IMR-90 (cell line): ENCODE data around the gene COL4A2.

Experiments used
- BHLHE40 ChIP-seq: fragments of 150-350 bp; IDR thresholded peaks from 2 replicates; pipeline ENCODE4 v1.6.1; 2016; ENCODE audit warnings: mild to moderate bottlenecking, low read depth, low read length
- CEBPB ChIP-seq: IDR thresholded peaks from 2 replicates; pipeline ENCODE4 v1.6.1; 2012; ENCODE audit warnings: low read depth, low read length, improper control_type of control experiment
- CHD1 ChIP-seq: IDR thresholded peaks from 2 replicates; pipeline ENCODE4 v1.6.1; 2012; ENCODE audit warnings: low read depth, low read length, improper control_type of control experiment
- FOS ChIP-seq: fragments of 150-350 bp; IDR thresholded peaks from 2 replicates; pipeline ENCODE4 v1.6.1; 2016; ENCODE audit warnings: low read depth, low read length
- MAFK ChIP-seq: IDR thresholded peaks from 2 replicates; pipeline ENCODE4 v1.6.1; 2012; ENCODE audit warnings: low read depth, low read length, improper control_type of control experiment
- MAZ ChIP-seq: IDR thresholded peaks from 2 replicates; pipeline ENCODE4 v1.6.1; 2012; ENCODE audit warnings: low read depth, mild to moderate bottlenecking, low read length, improper control_type of control experiment, moderate library complexity, borderline replicate concordance
- MXI1 ChIP-seq: IDR thresholded peaks from 2 replicates; pipeline ENCODE4 v1.6.1; 2012; ENCODE audit warnings: low read depth, mild to moderate bottlenecking, low read length, moderate library complexity, borderline replicate concordance
- POLR2A ChIP-seq: IDR thresholded peaks from 2 replicates; pipeline ENCODE4 v1.6.1; 2012; ENCODE audit warnings: mild to moderate bottlenecking, low read depth, low read length
- RAD21 ChIP-seq: IDR thresholded peaks from 2 replicates; pipeline ENCODE4 v1.6.1; 2012; ENCODE audit warnings: low read length, improper control_type of control experiment
- RCOR1 ChIP-seq: IDR thresholded peaks from 2 replicates; pipeline ENCODE4 v1.6.1; 2012; ENCODE audit warnings: mild to moderate bottlenecking, low read length, improper control_type of control experiment; ENCODE audit not compliant: insufficient replicate concordance
- TF ChIP-seq, protein P1 (sequence below): conservative IDR thresholded peaks from 2 replicates; pipeline ENCODE4 v1.5.1; 2012; ENCODE audit warnings: mild to moderate bottlenecking, low read depth, low read length, improper control_type of control experiment
- TF ChIP-seq, protein P2 (sequence below): fragments of 150-350 bp; IDR thresholded peaks from 2 replicates; pipeline ENCODE4 v1.6.1; 2017; ENCODE audit warnings: mild to moderate bottlenecking, antibody characterized with exemption, low read length, low read depth
- TF ChIP-seq, protein P3 (sequence below): fragments of 150-350 bp; IDR thresholded peaks from 2 replicates; pipeline ENCODE4 v1.6.1; 2016; ENCODE audit warnings: low read depth, mild to moderate bottlenecking, low read length, moderate library complexity, borderline replicate concordance

DNA sequence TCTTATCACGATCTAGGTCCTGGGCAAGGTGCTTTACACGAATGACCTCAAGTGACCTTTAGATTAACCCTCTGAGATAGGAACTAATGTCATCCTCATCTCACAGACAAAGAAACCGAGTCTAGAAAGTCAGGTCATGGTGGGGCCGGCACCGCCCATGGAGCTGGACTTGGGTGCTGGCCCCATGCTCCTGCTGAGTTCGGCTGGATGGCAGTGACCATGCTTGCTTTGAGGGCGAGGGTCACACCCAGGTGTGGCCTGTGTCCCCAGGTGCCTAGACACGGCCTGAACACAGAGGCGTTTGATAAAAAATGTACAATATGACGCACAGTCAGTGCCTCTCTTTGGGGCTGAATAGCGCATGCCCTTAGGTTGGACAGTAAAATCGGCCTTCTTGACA is 26.8 kb downstream of the COL4A2 start:
- TF ChIP-seq, protein P1, sequence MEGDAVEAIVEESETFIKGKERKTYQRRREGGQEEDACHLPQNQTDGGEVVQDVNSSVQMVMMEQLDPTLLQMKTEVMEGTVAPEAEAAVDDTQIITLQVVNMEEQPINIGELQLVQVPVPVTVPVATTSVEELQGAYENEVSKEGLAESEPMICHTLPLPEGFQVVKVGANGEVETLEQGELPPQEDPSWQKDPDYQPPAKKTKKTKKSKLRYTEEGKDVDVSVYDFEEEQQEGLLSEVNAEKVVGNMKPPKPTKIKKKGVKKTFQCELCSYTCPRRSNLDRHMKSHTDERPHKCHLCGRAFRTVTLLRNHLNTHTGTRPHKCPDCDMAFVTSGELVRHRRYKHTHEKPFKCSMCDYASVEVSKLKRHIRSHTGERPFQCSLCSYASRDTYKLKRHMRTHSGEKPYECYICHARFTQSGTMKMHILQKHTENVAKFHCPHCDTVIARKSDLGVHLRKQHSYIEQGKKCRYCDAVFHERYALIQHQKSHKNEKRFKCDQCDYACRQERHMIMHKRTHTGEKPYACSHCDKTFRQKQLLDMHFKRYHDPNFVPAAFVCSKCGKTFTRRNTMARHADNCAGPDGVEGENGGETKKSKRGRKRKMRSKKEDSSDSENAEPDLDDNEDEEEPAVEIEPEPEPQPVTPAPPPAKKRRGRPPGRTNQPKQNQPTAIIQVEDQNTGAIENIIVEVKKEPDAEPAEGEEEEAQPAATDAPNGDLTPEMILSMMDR, result no peak
- TF ChIP-seq POLR2A (0 out of 2 replicates have a peak, but pooled peaks have one; percentile 15), RAD21 (no peak), CEBPB (no peak), FOS (no peak), MXI1 (no peak), RCOR1 (no peak), MAZ (no peak), CHD1 (no peak), BHLHE40 (no peak), MAFK (no peak)
- TF ChIP-seq, protein P2, sequence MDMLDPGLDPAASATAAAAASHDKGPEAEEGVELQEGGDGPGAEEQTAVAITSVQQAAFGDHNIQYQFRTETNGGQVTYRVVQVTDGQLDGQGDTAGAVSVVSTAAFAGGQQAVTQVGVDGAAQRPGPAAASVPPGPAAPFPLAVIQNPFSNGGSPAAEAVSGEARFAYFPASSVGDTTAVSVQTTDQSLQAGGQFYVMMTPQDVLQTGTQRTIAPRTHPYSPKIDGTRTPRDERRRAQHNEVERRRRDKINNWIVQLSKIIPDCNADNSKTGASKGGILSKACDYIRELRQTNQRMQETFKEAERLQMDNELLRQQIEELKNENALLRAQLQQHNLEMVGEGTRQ, result no peak
- TF ChIP-seq, protein P3, sequence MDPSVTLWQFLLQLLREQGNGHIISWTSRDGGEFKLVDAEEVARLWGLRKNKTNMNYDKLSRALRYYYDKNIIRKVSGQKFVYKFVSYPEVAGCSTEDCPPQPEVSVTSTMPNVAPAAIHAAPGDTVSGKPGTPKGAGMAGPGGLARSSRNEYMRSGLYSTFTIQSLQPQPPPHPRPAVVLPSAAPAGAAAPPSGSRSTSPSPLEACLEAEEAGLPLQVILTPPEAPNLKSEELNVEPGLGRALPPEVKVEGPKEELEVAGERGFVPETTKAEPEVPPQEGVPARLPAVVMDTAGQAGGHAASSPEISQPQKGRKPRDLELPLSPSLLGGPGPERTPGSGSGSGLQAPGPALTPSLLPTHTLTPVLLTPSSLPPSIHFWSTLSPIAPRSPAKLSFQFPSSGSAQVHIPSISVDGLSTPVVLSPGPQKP, result no peak
